ENCODE data around the gene HSFX2. TPM values are rescaled to one million over a fixed set of nuclear protein-coding genes. Genes with fewer than 3 reads are reported as not detected.

The HSFX2 gene
- total RNA-seq, 3 donors from 2014 or later: not detected

Other genes starting within 250 kb of the HSFX2 start
- 10 to 100 TPM; 37.1 to 46.1 (median 38.7) TPM for gene IDS, start 90.0 kb downstream of the HSFX2 start, total RNA-seq
- gene EOLA1, start 54.3 kb downstream of the HSFX2 start, total RNA-seq: 10 to 100 TPM; 21.7 to 40.9 (median 22.6) TPM
- gene HSFX3, start 45.4 kb downstream of the HSFX2 start, total RNA-seq: not detected
- gene MAGEA9B, start 7.9 kb downstream of the HSFX2 start, total RNA-seq: not detected
- gene TMEM185A, start 36.5 kb upstream of the HSFX2 start, total RNA-seq: 10 to 100 TPM; 14.7 to 20.0 (median 15.7) TPM
- not detected for gene MAGEA11, start 116.7 kb upstream of the HSFX2 start, total RNA-seq
- under 1 TPM in 2 of 3 donors, not detected in 1; 0.22 to 0.34 TPM for gene HSFX1, start 178.8 kb upstream of the HSFX2 start, total RNA-seq
- not detected for gene MAGEA9, start 186.6 kb upstream of the HSFX2 start, total RNA-seq

Data from activated T-cell treated with anti-CD3 and anti-CD28 coated beads, Interleukin-2, amount 50 U/mL, for 4 hours (primary cell).